GM21423 (cell line): ENCODE results near the gene SMURF1.

Source experiments
- ATAC-seq: cut with Tn5 transposase; IDR thresholded peaks from one replicate; pipeline ENCODE4 v1.9.1; 2021; ENCODE audit warnings: mild to moderate bottlenecking, moderate library complexity; ENCODE audit not compliant: unreplicated experiment

SMURF1 gene

DNA sequence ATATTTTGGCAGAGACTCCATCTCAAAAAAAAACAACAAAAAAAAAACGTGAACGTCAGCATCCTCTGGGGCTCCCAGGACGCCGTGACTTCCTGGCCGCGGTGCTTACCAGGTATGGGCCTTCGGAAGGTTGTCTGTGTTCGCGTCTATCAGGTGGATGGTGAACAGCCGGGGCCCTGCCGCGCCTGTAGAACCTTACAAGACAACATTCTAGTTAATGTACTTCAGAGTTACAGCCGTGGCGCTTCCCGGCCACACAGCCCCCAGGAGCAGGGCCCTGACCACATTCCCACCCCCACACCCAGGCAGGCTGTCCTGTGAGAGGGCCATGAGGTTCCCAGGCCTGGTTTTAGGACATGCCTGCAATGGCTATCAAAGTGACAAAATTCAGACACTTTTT, 111.0 kb downstream of the SMURF1 start:
- no peak for ATAC-seq

DNA sequence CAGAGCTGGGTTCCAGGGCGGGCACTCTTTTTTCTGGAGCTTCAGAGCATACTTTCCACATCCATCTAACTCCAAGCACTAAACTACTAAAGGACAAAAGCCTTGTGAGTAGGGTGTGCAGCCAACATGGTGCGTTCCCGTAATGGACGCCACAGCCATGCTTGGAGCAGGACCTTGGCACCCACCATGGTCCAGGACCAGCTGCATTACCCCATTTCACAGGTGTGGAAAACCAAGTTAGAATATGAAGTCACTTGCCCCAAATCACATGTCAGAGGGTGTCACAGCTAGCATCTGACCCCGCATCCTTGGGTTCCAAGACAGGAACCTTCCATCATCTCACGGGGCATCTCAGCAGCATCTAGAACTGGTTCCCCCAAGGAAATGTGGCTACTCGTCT, 112.4 kb downstream of the SMURF1 start:
- no peak for ATAC-seq

DNA sequence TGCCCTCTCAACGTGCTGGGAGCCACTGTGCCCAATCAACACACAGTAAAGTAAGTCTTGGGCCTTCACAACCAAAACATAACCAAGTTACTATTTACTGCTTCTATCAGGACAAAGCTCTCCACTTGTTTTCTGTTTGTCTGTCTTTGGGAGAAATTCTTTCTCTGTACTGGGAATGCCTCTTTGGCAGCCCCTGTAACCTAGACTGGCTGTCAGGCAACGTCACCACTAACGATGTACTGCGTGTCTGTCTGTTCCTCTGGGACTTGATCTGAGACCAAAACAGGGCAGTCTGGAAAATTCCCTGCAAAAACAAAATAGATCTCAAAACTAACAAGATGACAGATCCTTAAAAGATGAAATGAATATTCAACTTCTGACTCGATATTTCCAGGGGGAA, 113.0 kb downstream of the SMURF1 start:
- ATAC-seq: no peak

- ATAC-seq: no peak
Observed at GRCh38 chr7:99030457-99030856, 113.5 kb downstream of the SMURF1 start.

GRCh38 chr7:99029466-99030435, 114.2 kb downstream of the SMURF1 start:
- ATAC-seq: no peak

DNA sequence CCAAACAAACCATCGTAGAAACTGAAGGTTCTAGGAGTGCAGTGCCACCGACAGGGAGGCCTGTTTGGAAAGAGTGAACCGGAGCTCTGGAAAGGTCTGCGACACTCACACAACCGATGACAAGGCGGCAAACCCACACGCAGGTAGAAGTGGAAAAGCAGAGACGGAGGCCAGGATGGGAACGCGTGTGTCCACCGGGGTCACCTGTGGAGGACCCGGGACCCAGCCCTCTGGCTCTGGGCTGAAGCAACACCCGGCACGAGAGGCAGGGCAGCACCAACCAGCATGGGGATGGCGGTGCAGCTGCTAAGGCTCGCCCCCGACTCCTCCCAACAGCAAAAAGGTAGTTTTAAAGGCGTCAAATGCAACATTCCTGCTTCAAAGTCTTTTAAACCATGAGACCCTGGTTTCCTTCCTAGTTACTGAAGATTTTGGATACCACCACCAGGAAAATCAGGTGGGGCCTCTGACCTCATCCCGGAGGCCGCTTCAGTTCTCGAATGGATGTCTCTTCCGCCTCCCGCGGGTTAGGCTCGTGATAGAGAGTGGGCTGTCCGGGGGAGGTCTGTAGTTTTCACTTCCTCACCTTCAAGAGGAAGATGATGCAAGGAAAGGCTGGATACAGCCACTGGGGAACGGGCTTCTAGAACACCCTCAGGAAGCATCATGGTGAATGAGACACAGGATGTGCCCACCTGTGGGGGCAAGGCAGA, 115.5 kb downstream of the SMURF1 start:
- ATAC-seq: no peak

- no peak for ATAC-seq
Observed at GRCh38 chr7:99027841-99028240, 116.1 kb downstream of the SMURF1 start.

DNA sequence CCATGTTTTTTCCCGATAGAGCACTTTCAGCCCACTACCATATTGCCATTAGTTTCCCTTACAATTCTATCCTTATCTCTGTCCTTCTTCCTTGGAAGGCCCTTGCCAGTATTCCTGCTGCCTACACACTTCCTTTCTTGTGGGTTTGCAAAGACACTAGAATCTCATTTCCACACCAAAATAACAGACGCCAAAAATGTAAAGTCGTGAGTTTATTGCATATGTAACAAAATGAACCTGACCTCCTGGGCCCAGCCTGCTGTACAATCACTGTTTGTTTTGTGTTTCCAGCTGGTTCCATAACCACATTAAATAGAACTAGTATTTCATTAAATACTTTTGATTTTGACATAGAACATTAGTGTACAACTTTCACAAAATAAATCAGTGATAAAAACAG, 116.7 kb downstream of the SMURF1 start:
- ATAC-seq: no peak

DNA sequence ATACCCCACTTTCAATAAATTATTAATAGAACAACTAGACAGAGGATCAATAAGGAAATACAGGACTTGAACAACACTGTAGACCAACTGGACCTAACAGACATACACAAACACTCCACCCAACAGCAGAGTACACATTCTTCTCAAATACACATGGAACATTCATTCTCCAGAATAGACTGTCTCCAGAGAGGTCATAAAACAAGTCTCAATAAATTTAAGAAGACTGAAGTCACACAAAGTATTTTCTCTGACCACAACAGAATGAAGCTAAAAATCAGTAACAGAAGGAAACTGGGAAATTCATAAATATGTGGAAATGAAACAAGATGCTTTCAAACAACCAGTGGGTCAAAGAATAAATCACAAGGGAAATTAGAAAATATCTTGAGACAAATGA, 119.8 kb downstream of the SMURF1 start:
- no peak for ATAC-seq

DNA sequence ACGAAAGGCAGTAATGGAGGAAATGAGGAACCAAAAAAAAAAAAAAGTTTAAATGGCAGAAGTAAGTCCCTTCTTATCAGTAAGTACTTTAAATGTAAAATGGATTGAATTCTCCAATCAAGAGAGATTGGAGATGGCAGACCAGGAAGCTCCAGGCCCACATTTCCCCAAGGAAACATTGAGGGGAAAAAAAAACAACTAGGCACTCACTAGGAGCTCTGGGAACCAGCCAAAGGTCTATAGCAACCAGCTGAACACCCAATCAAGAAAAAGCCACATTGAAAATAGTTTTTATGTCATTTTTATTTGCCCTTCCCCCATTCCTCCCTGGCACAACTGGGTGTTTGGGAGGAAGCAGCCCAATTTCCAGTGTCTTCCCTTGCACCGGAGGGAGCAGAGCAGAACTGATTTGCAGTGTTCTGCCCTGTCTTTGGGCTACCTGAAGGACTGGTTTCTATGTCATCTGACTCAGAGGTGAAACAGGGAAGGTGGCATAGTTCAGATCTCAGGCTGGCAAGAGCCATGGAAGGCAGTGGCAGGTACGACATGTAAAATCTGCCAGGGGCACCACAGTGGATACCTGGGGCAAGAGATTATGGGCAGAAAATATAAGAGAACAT, 121.9 kb downstream of the SMURF1 start:
- no peak for ATAC-seq

DNA sequence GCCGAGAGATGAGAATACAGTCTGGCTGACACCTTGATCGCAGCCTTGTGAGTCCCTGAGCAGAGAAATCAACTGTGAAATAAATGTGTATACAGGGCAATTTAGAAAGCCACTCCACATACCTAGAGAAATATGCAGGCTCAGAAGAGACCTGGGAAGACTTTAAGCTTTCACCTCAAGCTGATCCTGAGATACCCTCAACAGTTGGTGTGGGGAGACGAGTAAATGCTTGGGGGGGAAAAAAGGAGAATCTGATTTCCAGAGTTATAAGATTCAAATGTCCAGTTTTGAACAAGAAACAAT, 123.5 kb downstream of the SMURF1 start:
- no peak for ATAC-seq

DNA sequence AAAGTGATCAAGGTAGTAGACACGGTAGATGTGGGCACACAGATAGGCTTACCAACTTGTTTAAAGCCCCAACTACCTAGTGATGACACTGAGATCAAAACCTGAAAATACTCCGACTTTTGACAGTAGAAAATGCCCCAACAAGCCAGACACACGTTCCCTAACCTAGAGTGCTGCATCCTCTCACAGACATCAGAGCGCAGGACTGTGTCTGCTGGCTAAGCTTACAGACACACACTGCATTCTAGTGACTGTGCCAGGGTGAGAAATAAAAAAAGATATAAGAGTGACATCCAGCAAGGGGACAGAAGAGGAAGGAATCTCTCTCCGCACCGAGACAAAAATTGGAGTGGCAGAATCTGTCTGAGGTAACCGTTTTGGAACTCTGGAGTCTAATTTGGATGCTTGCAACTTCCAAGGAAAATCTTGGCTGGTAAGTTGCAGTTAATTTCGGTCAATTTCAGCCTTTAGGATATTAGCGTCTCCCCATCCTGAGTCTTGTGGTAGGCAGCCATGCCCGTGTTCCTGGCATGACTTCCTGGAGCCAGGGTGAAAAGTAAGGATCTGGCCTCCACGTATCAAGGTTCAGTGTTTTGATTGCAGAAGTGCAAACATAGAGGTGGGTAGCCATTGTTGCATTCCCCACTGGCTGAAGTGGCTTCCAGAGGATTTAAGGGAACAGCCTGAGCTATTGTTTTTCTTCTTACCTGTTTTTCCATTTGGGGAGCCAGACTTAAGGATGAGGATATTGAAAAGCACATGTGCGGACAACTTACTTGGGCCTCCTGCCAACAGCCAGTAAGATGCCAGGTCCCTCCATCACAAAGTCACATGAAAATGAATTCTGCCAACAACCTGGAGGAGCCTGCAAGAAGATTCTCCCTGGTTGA, 124.1 kb downstream of the SMURF1 start:
- no peak for ATAC-seq

DNA sequence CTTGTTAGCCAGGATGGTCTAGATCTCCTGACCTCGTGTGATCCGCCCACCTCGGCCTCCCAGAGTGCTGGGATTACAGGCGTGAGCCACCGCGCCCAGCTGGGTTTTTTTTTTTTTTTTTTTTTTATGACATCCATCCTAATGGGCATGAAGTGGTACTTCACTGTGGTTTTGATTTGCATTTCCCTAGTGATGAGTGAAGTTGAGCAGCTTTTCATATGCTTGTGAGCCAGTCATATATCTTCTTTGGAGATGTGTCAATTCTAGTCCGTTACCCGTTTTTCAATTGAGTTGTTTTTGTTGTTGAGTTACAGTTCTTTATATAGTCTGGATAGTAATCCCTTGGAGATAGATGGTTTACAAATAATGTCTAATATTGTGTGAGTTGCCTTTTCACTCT, 127.7 kb downstream of the SMURF1 start:
- no peak for ATAC-seq

GRCh38 chr7:99014113-99014985, 129.6 kb downstream of the SMURF1 start:
- ATAC-seq: no peak

GRCh38 chr7:99013266-99014112, 130.4 kb downstream of the SMURF1 start:
- ATAC-seq: no peak

DNA sequence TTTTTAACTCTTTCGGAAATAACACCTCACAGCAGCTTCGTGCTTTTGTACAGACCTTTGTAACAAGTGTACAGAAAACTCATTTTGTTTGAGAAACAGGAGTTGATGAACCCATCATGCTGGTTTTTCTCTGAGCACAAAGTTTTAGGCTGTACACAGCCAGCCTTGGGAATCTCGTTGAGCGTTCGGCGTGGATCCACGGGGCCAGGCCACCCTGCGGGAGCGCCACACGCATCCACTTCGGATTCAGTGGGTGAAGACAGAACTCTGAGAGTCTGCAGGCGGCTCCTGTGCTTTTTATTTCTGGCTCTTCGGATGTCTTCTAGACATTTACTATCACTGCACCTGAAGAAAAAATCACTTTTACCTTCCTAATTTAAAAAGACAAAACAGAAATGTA, 131.2 kb downstream of the SMURF1 start:
- ATAC-seq: no peak

DNA sequence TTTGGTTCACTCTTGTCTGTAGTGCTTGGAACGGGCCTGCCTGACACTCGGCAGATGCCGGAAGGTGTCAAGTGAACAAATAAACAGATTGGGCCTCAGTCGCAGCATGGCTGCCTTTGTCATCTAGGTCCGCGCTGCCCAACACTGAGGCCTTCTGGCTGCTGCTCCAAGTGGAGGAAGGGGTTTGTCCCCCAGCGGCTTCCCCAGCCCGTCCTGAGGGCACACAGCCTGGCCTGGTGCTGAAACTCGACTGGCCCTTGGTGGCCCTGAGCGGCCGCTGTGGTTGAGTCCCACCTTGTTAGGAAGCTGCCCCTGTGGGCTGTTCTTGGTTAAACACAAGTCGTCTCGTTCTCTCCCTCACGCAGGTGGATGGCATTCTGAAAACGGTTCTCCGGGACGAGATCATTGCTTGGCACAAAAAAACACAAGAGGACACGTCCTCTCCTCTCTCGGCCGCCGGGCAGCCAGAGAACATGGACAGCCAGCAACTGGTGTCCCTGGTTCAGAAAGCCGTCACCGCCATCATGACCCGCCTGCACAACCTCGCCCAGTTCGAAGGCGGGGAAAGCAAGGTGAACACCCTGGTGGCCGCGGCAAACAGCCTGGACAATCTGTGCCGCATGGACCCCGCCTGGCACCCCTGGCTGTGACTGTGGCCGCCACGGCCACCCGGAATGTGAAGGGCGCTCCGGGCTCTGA, 132.1 kb downstream of the SMURF1 start:
- no peak for ATAC-seq

GRCh38 chr7:99011341-99011705, 132.6 kb downstream of the SMURF1 start:
- no peak for ATAC-seq

- ATAC-seq: no peak
Observed at GRCh38 chr7:99010281-99010680, 133.6 kb downstream of the SMURF1 start.
